Measurements from ENCODE around the gene SFTPA2. TPM values are rescaled to one million over a fixed set of nuclear protein-coding genes. Genes with fewer than 3 reads are reported as not detected.
"Not testable (repeated sequence)": the region's sequence is repeated elsewhere in the genome, so short reads cannot be mapped to it uniquely, and the experiment has no call there.

Gene SFTPA2
- total RNA-seq, 1 donor from 2014 or later: 14,717 TPM

DNA sequence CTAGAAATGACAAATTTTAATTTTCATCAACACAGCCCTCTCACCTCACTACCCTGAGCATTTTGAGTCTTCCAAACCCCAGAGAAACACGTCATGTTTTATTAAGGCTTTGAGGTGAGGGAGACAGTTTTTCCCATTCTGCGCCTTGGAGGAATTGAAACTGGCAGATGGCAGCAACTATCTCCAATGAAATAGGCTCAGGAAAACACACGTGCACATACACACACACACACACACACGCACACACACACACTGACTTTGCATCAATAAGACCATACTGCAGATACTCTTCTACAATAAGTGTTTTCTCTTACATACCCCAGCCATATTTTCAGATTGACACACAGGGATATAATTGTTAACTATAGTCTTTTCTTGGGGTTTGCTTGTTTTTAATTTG, 3.2 kb upstream of the SFTPA2 start:
- no peaks in the 10 kb centered on the region for H3K36me3 ChIP-seq
- TF ChIP-seq, protein P1, sequence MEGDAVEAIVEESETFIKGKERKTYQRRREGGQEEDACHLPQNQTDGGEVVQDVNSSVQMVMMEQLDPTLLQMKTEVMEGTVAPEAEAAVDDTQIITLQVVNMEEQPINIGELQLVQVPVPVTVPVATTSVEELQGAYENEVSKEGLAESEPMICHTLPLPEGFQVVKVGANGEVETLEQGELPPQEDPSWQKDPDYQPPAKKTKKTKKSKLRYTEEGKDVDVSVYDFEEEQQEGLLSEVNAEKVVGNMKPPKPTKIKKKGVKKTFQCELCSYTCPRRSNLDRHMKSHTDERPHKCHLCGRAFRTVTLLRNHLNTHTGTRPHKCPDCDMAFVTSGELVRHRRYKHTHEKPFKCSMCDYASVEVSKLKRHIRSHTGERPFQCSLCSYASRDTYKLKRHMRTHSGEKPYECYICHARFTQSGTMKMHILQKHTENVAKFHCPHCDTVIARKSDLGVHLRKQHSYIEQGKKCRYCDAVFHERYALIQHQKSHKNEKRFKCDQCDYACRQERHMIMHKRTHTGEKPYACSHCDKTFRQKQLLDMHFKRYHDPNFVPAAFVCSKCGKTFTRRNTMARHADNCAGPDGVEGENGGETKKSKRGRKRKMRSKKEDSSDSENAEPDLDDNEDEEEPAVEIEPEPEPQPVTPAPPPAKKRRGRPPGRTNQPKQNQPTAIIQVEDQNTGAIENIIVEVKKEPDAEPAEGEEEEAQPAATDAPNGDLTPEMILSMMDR (IDR thresholded peaks at IDR 0.05): no peak
- H3K4me1 ChIP-seq: peaks cover 7% of the 10 kb centered on the region
- intact Hi-C loops (cut with DNase I): no loop called here
- DNase-seq (no peak), ATAC-seq (no peak)
- H3K27ac ChIP-seq: no peak overlapping the region
- H3K27me3 ChIP-seq (ENCODE audit: low read depth): peaks cover 5% of the 10 kb centered on the region
- H3K9me3 ChIP-seq: no peaks in the 10 kb centered on the region
- no peak overlapping the region for H3K4me3 ChIP-seq

DNA sequence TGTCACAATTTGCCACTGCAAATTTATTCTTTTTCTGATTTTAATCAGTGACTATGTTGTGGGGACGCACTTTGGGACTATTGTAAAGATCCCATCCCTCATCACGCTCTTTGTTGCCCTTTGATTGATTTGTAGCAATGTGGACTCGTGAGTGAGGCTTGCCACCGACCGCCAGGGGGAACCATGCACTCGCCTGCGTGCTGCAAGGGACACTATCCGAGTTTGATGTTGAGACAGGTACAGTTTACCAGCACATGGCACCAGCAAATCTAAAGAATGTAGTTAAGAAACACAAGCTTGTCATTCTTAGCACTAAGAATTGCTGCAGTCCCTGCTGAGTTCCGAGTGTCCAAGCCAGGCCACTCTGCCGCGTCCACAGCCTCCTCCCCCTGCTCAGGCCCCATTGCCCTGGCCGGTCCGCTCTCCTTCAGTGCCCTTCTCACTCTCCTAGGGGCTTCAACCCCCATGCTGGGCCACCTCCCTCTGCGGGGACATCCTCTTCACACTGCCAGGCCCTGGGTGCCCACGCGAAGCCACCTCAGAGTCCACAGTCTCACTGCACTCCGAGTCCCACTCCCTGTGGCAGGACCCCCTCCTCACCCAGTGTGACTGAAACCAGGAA, 2.0 kb upstream of the SFTPA2 start:
- TF ChIP-seq, protein P1 (IDR thresholded peaks at IDR 0.05): peak; percentile 83
- H3K27me3 ChIP-seq (ENCODE audit: low read depth): peaks cover 5% of the 10 kb centered on the region
- H3K9me3 ChIP-seq: no peaks in the 10 kb centered on the region
- DNase-seq (peak; percentile 77), ATAC-seq (peak; percentile 74 to 79)
- no peak overlapping the region for H3K4me3 ChIP-seq
- peaks cover 7% of the 10 kb centered on the region for H3K4me1 ChIP-seq
- intact Hi-C loops (cut with DNase I): no loop called here
- no peaks in the 10 kb centered on the region for H3K36me3 ChIP-seq
- H3K27ac ChIP-seq: no peak overlapping the region

DNA sequence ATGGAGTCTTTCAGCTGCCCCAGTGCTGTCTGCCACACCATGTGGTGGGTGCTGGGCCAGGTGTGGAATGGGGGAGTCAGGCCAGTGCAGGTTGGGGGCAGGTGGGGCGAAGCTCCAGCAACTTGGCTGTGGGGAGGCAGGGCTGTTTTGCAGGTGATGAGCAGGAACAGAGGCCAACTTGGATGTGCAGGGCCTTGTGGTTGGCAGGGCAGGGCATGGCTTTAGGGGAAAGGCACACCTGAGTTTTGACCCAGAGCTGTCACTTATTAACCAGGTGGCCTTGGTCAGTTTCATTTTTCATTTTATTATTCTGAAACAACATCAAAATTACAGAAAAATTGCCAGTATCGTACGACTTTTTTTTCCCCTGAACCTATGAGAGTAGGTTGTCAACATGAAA, 1.1 kb upstream of the SFTPA2 start:
- no peaks in the 10 kb centered on the region for H3K36me3 ChIP-seq
- TF ChIP-seq, protein P1 (IDR thresholded peaks at IDR 0.05): no peak
- intact Hi-C loops (cut with DNase I): no loop called here
- peaks cover 5% of the 10 kb centered on the region for H3K27me3 ChIP-seq (ENCODE audit: low read depth)
- DNase-seq (no peak), ATAC-seq (no peak)
- H3K4me1 ChIP-seq: peaks cover 7% of the 10 kb centered on the region
- H3K27ac ChIP-seq: no peak overlapping the region
- H3K9me3 ChIP-seq: no peaks in the 10 kb centered on the region
- H3K4me3 ChIP-seq: no peak overlapping the region

DNA sequence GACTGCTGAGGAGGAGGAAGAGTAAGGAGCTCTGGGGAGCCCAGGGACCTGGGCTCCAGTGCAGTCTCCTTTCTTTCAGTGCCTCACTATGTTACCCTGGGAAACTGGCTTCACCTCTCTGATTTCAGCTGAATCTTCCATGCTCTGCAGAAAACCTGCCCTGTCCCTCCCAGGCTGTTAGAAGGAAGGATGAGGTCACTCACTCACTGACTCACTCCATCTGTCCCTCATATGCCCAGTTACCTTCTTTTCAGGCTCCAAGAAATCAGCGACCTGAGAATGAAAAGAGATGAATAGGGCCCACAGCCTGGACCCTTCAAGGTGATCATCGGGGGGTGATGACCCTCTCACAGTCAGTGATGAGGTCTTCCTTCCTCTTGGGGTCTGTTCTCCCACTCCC, 481 bp downstream of the SFTPA2 start:
- Histone ChIP-seq H3K9me3 (no peaks in the 10 kb centered on the region), H3K4me1 (peaks cover 7% of the 10 kb centered on the region), H3K36me3 (no peaks in the 10 kb centered on the region), H3K4me3 (peak overlapping the region; percentile 49), H3K27ac (peak overlapping the region; percentile 79), H3K27me3 (ENCODE audit: low read depth) (peaks cover 5% of the 10 kb centered on the region)
- DNase-seq (no peak), ATAC-seq (no peak)
- TF ChIP-seq, protein P1 (IDR thresholded peaks at IDR 0.05): no peak
- intact Hi-C loops (cut with DNase I): no loop called here

DNA sequence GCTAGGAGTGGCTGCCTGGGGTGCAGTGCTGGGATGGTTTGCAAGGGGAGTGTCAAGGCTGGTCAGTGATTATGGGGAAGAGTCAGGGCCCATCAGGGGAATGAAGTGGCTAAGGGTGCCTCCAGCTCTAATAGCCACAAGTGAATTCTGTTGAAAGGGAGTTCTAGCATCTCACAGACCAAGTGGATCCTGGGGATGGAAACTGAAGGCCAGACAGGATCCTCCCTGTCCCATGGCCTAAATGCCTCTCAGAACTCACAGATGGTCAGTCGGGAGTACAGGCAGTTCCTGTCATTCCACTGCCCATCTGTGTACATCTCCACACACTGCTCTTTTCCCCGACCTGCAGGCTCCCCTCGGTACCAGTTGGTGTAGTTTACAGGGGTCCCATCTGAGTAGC, 3.2 kb downstream of the SFTPA2 start:
- H3K4me1 ChIP-seq; ATAC-seq; H3K36me3 ChIP-seq; H3K27me3 ChIP-seq (ENCODE audit: low read depth); intact Hi-C loops (cut with DNase I); H3K9me3 ChIP-seq; DNase-seq: not testable (repeated sequence)
- peak overlapping the region; percentile 41 for H3K4me3 ChIP-seq
- peak overlapping the region; percentile 54 for H3K27ac ChIP-seq

DNA sequence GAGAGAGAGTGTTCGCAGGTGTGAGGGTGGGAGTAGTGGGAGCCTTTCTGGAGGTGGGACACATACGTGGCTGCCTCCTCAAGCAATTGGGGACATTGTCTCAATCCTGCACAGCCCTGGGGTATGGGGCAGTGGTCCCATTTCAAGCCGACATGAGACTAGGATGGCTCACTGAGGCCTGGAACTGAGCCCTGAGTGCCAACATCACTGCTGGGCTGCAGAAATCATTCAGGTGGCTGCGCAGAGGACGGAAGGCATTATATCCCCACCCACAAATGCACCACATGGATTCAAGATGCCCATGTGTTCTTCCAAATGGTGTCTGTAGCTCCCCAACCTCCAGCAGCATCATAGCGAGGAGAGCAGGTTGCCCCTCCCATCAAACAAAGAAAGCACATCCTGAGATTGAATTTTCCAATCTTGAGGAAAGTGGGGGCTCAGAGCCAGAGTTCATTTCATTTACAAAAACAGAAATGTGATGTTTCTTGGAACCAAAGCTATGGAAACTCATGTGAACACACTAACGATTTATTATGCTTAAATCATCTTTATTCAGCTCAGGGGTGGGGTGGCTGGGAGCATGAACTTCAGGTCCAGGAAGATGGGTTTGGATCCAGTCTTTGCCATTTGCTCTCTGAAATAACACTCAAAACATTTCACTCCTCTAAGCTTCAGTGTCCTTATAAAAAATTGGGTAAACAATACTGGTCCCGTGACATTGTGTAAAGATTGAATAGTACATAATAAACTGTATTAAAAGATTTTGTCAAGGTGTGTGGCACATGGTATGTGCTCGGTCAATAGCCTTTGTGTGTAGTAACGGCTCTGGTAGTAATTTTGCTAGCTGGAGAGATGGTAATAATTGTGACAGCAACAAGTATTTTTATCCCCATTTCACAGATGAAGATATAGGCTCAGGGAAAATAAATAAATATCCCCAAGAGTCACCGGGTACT, 4.6 kb downstream of the SFTPA2 start:
- H3K27ac ChIP-seq: no peak overlapping the region
- intact Hi-C loops (cut with DNase I): no loop called here
- H3K4me1 ChIP-seq: no peaks in the 10 kb centered on the region
- H3K9me3 ChIP-seq: no peaks in the 10 kb centered on the region
- H3K36me3 ChIP-seq: no peaks in the 10 kb centered on the region
- ATAC-seq (peak; percentile 23 to 32), DNase-seq (peak; percentile 55)
- H3K27me3 ChIP-seq (ENCODE audit: low read depth): no peaks in the 10 kb centered on the region
- TF ChIP-seq, protein P1 (IDR thresholded peaks at IDR 0.05): no peak
- H3K4me3 ChIP-seq: no peak overlapping the region
